HepG2 (cell line): ENCODE measurements around the gene ATP5F1A. TPM values are rescaled to one million over a fixed set of nuclear protein-coding genes. Genes with fewer than 3 reads are reported as not detected.

Experiments used
- ARID4A ChIP-seq: sonication (generic); formaldehyde crosslinking; IDR thresholded peaks from 2 replicates; pipeline ENCODE4 v1.5.0; 2020; ENCODE audit warnings: mild to moderate bottlenecking, missing genetic modification reagents, borderline replicate concordance
- HES4 ChIP-seq: sonication (generic); formaldehyde crosslinking; IDR thresholded peaks from 2 replicates; pipeline ENCODE4 v1.9.0; 2021; ENCODE audit warnings: mild to moderate bottlenecking, missing genetic modification reagents, borderline replicate concordance
- HNF1A ChIP-seq, 2 experiments: sonication (generic) in 1 of 2; formaldehyde crosslinking in 1 of 2; IDR thresholded peaks; 2 replicates each; pipeline versions ENCODE4 v1.4.0 to v1.6.1; 2016 to 2020; ENCODE audit warnings: borderline replicate concordance in 1 of 2, low read depth in 1 of 2, mild to moderate bottlenecking in 1 of 2, missing genetic modification reagents in 1 of 2
- HOXA3 ChIP-seq: sonication (generic); formaldehyde crosslinking; IDR thresholded peaks from 2 replicates; pipeline ENCODE4 v1.5.0; 2020; ENCODE audit warnings: missing genetic modification reagents
- JDP2 ChIP-seq: sonication (generic); formaldehyde crosslinking; IDR thresholded peaks from 2 replicates; pipeline ENCODE4 v1.8.1; 2022; ENCODE audit warnings: missing genetic modification reagents, borderline replicate concordance
- PCBP2 ChIP-seq: fragments of 200-400 bp; formaldehyde crosslinking; optimal IDR thresholded peaks from 2 replicates; pipeline ENCODE3; 2018; ENCODE audit warnings: low read length, low read depth; ENCODE audit not compliant: poor library complexity, severe bottlenecking
- POLR2G ChIP-seq: fragments of 200-400 bp; formaldehyde crosslinking; IDR thresholded peaks from 2 replicates; pipeline ENCODE4 v1.6.1; 2018; ENCODE audit warnings: mild to moderate bottlenecking, low read depth, low read length, moderate library complexity
- PTBP1 ChIP-seq: fragments of 200-400 bp; formaldehyde crosslinking; IDR thresholded peaks from 2 replicates; pipeline ENCODE4 v1.6.1; 2018; ENCODE audit warnings: low read length, low read depth; ENCODE audit not compliant: poor library complexity, severe bottlenecking
- SRY ChIP-seq: sonication (generic); formaldehyde crosslinking; IDR thresholded peaks from 2 replicates; pipeline ENCODE4 v1.8.0; 2022; ENCODE audit warnings: mild to moderate bottlenecking, missing genetic modification reagents
- THRA ChIP-seq: sonication (generic); formaldehyde crosslinking; IDR thresholded peaks from 2 replicates; pipeline ENCODE4 v1.4.0; 2020; ENCODE audit warnings: missing genetic modification reagents, borderline replicate concordance
- YEATS4 ChIP-seq: sonication (generic); formaldehyde crosslinking; IDR thresholded peaks from 2 replicates; pipeline ENCODE4 v1.4.0; 2020; ENCODE audit warnings: missing genetic modification reagents, borderline replicate concordance
- ZBTB14 ChIP-seq: sonication (generic); formaldehyde crosslinking; IDR thresholded peaks from 2 replicates; pipeline ENCODE4 v1.4.0; 2020; ENCODE audit warnings: missing genetic modification reagents
- ZNF770 ChIP-seq: sonication (generic); formaldehyde crosslinking; IDR thresholded peaks from 2 replicates; pipeline ENCODE4 v1.5.0; 2020; ENCODE audit warnings: mild to moderate bottlenecking, missing genetic modification reagents
- polyA plus RNA-seq, 8 experiments: library from polyadenylated mRNA; depleted of rRNA in 3 of 8; stranded (reverse) in 7 of 8; unstranded in 1 of 8; fragments of >200 nt; fragmentation: Illumina TruSeq in 4 of 8; extraction: Trizol in 4 of 8; gene quantifications; 2 replicates each; pipeline versions ENCODE4 v1.2.1 to v1.2.3, GENCODE V29; 2011 to 2016; ENCODE audit warnings: low read depth in 4 of 8, missing spikeins in 1 of 8, mixed read lengths in 1 of 8; ENCODE audit not compliant: insufficient read depth in 1 of 8
- total RNA-seq, 5 experiments: library from RNA; depleted of rRNA; stranded (reverse); fragments of >200 nt; fragmentation: Illumina TruSeq; extraction: Trizol; gene quantifications; 2 replicates each; pipeline ENCODE4 v1.2.3, GENCODE V29; 2016; ENCODE audit warnings: low read depth in 1 of 5

ATP5F1A gene
- total and polyA plus RNA-seq, 2 of the 13 experiments (the other 11 are each of a cell fraction or from before 2014, with no cell fraction given), result 459 to 922 TPM

GRCh38 chr18:46097801-46098615 lies at the start of gene ATP5F1A (continued):
- TF ChIP-seq ZBTB14 (CRISPR knock-in tag) (no peak), HOXA3 (peak; percentile 97), JDP2 (CRISPR knock-in tag) (no peak), PCBP2 (no peak), PTBP1 (no peak), THRA (CRISPR knock-in tag) (peak; percentile 52), POLR2G (peak; percentile 94), SRY (CRISPR knock-in tag) (peak; percentile 89), HNF1A (IDR thresholded peaks at IDR 0.05; ENCODE audit: low read depth) (no peak), HNF1A (CRISPR knock-in tag; IDR thresholded peaks at IDR 0.05; ENCODE audit: borderline replicate concordance) (no peak), ZNF770 (CRISPR knock-in tag) (no peak), ARID4A (peak; percentile 96), YEATS4 (CRISPR knock-in tag) (peak; percentile 99), HES4 (peak; percentile 78; the same call in 1 of the 2 replicates)
